Astrocyte (in vitro differentiated cells and primary cell): ENCODE results near the gene SPNS2. TPM values are rescaled to one million over a fixed set of nuclear protein-coding genes. Genes with fewer than 3 reads are reported as not detected.
A peak's percentile ranks its signal among the peaks of the same experiment; 100 is the strongest.

ENCODE experiments used
- DNase-seq: peaks from one replicate; pipeline ENCODE4 v3.0.0-alpha.2; 2010; ENCODE audit warnings: low read depth
- FAIRE-seq: peaks from 2 replicates; lab custom pipeline; 2011; peaks lifted over from hg19 to GRCh38; lab: Jason Lieb, UNC
- H2AFZ ChIP-seq: 2 replicates; pipeline ENCODE4 v1.6.0; 2012; ENCODE audit warnings: low read depth, low read length, inconsistent platforms
- H3K27ac ChIP-seq: 2 replicates; pipeline ENCODE4 v1.5.1; 2011; ENCODE audit warnings: low read depth, low read length, inconsistent platforms
- H3K27me3 ChIP-seq: 2 replicates; pipeline ENCODE4 v1.6.0; 2011; ENCODE audit warnings: low read length, inconsistent platforms; ENCODE audit not compliant: insufficient read depth
- H3K36me3 ChIP-seq: 2 replicates; pipeline ENCODE4 v1.5.1; 2011; ENCODE audit warnings: low read length, inconsistent platforms; ENCODE audit not compliant: insufficient read depth
- H3K4me1 ChIP-seq: 2 replicates; pipeline ENCODE4 v1.5.1; 2011; ENCODE audit warnings: low read length, inconsistent platforms; ENCODE audit not compliant: insufficient read depth
- H3K4me2 ChIP-seq: 2 replicates; pipeline ENCODE4 v1.6.0; 2012; ENCODE audit warnings: low read length, inconsistent platforms
- H3K4me3 ChIP-seq: 2 replicates; pipeline ENCODE4 v1.5.1; 2011; ENCODE audit warnings: low read depth, mild to moderate bottlenecking, low read length, inconsistent platforms; ENCODE audit not compliant: insufficient read depth
- H3K79me2 ChIP-seq: 2 replicates; pipeline ENCODE4 v1.6.0; 2012; ENCODE audit warnings: mild to moderate bottlenecking, low read length, inconsistent platforms; ENCODE audit not compliant: insufficient read depth
- H3K9ac ChIP-seq: 2 replicates; pipeline ENCODE4 v1.6.0; 2012; ENCODE audit warnings: mild to moderate bottlenecking, low read length, inconsistent platforms
- H3K9me3 ChIP-seq: 2 replicates; pipeline ENCODE4 v1.5.1; 2012; ENCODE audit warnings: low read depth, mild to moderate bottlenecking, low read length, inconsistent platforms; ENCODE audit not compliant: insufficient read depth
- H4K20me1 ChIP-seq: 2 replicates; pipeline ENCODE4 v1.6.0; 2012; ENCODE audit warnings: low read length, inconsistent platforms; ENCODE audit not compliant: insufficient read depth
- H3K27ac Mint-ChIP-seq: one replicate; pipeline ENCODE4 v1.8.0; 2021; ENCODE audit warnings: mild to moderate bottlenecking, mixed read lengths; ENCODE audit not compliant: unreplicated experiment
- H3K27me3 Mint-ChIP-seq: one replicate; pipeline ENCODE4 v1.8.0; 2021; ENCODE audit warnings: low read depth, mixed read lengths; ENCODE audit not compliant: unreplicated experiment
- H3K36me3 Mint-ChIP-seq: one replicate; pipeline ENCODE4 v1.8.0; 2021; ENCODE audit warnings: low read depth, mixed read lengths; ENCODE audit not compliant: unreplicated experiment
- H3K4me1 Mint-ChIP-seq: one replicate; pipeline ENCODE4 v1.8.0; 2021; ENCODE audit warnings: low read depth, mixed read lengths; ENCODE audit not compliant: unreplicated experiment
- H3K4me3 Mint-ChIP-seq: one replicate; pipeline ENCODE4 v1.8.0; 2021; ENCODE audit warnings: mild to moderate bottlenecking, moderate library complexity, mixed read lengths; ENCODE audit not compliant: unreplicated experiment
- H3K9me3 Mint-ChIP-seq: one replicate; pipeline ENCODE4 v1.8.0; 2021; ENCODE audit warnings: mild to moderate bottlenecking, mixed read lengths; ENCODE audit not compliant: unreplicated experiment
- EZH2 ChIP-seq: IDR thresholded peaks from 2 replicates; pipeline ENCODE4 v1.6.1; 2012; ENCODE audit warnings: mild to moderate bottlenecking, low read length, inconsistent platforms; ENCODE audit not compliant: insufficient read depth
- total RNA-seq: library from RNA; stranded (reverse); gene quantifications from 2 replicates; pipeline ENCODE4 v1.2.1, GENCODE V29; 2021
- TF ChIP-seq, protein P1 (sequence below): IDR thresholded peaks from 2 replicates; pipeline ENCODE4 v1.5.1; 2011; ENCODE audit warnings: low read depth, mild to moderate bottlenecking, inconsistent platforms, low read length, moderate library complexity; ENCODE audit not compliant: insufficient read depth

SPNS2 gene
- total RNA-seq, 1 donor from 2014 or later: 4.3 TPM

DNA sequence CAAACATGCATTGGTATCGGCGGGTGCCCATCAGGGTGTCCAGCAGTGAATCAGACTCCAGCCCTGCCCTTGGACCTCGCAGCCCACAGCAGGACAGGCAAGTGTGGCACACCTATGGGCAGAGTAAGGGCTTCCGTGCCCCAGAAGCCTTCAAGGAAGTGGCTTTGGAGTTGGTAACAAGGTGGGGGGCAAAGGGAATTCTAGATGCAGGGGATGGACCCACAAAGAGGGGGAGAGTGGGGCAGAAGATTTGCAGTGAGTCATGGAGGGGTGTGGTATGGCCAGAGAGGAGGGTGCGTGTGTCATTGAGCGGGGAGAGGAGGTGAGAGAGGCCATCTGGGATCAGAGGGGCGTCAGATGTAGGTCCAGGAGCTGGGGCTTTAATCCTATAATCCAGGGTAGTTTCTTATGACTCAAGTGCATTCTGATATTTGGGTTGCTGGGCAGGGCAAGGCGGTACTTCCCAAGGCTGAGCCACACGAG, 8.5 kb upstream of the SPNS2 start:
- no peaks in the 10 kb centered on the region for H3K9me3 Mint-ChIP-seq
- H3K4me1 ChIP-seq: no peaks in the 10 kb centered on the region
- FAIRE-seq (no peak), DNase-seq (no peak)
- H3K27ac ChIP-seq: no peak overlapping the region
- no peak overlapping the region for H3K4me3 Mint-ChIP-seq
- no peaks in the 10 kb centered on the region for H3K79me2 ChIP-seq
- H2AFZ ChIP-seq: no peak overlapping the region
- H3K27me3 Mint-ChIP-seq: peaks cover 18% of the 10 kb centered on the region
- H3K9me3 ChIP-seq: no peaks in the 10 kb centered on the region
- no peak overlapping the region for H3K4me2 ChIP-seq
- H3K27ac Mint-ChIP-seq: no peak overlapping the region
- H3K4me1 Mint-ChIP-seq: peaks cover 3% of the 10 kb centered on the region
- H3K36me3 Mint-ChIP-seq: no peaks in the 10 kb centered on the region
- H3K9ac ChIP-seq: no peak overlapping the region
- H3K4me3 ChIP-seq: no peak overlapping the region
- H3K36me3 ChIP-seq: no peaks in the 10 kb centered on the region
- no peaks in the 10 kb centered on the region for H4K20me1 ChIP-seq
- H3K27me3 ChIP-seq: peaks cover 4% of the 10 kb centered on the region
- TF ChIP-seq EZH2: no peak
- TF ChIP-seq, protein P1, sequence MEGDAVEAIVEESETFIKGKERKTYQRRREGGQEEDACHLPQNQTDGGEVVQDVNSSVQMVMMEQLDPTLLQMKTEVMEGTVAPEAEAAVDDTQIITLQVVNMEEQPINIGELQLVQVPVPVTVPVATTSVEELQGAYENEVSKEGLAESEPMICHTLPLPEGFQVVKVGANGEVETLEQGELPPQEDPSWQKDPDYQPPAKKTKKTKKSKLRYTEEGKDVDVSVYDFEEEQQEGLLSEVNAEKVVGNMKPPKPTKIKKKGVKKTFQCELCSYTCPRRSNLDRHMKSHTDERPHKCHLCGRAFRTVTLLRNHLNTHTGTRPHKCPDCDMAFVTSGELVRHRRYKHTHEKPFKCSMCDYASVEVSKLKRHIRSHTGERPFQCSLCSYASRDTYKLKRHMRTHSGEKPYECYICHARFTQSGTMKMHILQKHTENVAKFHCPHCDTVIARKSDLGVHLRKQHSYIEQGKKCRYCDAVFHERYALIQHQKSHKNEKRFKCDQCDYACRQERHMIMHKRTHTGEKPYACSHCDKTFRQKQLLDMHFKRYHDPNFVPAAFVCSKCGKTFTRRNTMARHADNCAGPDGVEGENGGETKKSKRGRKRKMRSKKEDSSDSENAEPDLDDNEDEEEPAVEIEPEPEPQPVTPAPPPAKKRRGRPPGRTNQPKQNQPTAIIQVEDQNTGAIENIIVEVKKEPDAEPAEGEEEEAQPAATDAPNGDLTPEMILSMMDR: no peak

DNA sequence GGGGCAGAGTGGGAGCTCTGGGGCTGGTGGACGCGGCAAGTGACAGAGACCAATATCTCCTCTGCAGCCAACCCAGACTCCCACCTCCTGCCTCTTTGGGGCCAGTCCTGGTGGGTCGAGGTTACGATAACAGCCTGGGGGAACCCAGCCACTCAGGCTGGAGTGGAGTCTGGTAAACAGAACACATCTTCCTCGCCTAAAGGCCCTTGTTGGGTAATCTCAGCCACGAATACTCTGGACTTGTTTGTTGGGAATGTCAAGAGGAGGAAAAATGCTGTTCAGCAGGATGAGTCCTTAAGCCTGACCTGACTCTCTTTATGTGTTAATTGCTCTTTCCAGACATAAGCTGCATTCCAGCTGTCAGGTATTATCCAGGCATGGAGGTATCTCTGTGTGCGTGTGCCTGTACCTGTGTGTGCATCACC, 8.0 kb upstream of the SPNS2 start:
- no peak overlapping the region for H3K27ac ChIP-seq
- no peaks in the 10 kb centered on the region for H3K9me3 ChIP-seq
- no peaks in the 10 kb centered on the region for H3K36me3 ChIP-seq
- H2AFZ ChIP-seq: no peak overlapping the region
- no peak overlapping the region for H3K9ac ChIP-seq
- FAIRE-seq (no peak), DNase-seq (no peak)
- H3K4me1 Mint-ChIP-seq: peaks cover 3% of the 10 kb centered on the region
- no peak overlapping the region for H3K4me3 Mint-ChIP-seq
- no peaks in the 10 kb centered on the region for H3K79me2 ChIP-seq
- no peak overlapping the region for H3K27ac Mint-ChIP-seq
- no peak overlapping the region for H3K4me3 ChIP-seq
- TF ChIP-seq, protein P1: no peak
- no peak for TF ChIP-seq EZH2
- no peaks in the 10 kb centered on the region for H3K36me3 Mint-ChIP-seq
- H3K4me2 ChIP-seq: no peak overlapping the region
- H3K4me1 ChIP-seq: no peaks in the 10 kb centered on the region
- H4K20me1 ChIP-seq: no peaks in the 10 kb centered on the region
- H3K27me3 Mint-ChIP-seq: peaks cover 18% of the 10 kb centered on the region
- peaks cover 4% of the 10 kb centered on the region for H3K27me3 ChIP-seq
- H3K9me3 Mint-ChIP-seq: no peaks in the 10 kb centered on the region

DNA sequence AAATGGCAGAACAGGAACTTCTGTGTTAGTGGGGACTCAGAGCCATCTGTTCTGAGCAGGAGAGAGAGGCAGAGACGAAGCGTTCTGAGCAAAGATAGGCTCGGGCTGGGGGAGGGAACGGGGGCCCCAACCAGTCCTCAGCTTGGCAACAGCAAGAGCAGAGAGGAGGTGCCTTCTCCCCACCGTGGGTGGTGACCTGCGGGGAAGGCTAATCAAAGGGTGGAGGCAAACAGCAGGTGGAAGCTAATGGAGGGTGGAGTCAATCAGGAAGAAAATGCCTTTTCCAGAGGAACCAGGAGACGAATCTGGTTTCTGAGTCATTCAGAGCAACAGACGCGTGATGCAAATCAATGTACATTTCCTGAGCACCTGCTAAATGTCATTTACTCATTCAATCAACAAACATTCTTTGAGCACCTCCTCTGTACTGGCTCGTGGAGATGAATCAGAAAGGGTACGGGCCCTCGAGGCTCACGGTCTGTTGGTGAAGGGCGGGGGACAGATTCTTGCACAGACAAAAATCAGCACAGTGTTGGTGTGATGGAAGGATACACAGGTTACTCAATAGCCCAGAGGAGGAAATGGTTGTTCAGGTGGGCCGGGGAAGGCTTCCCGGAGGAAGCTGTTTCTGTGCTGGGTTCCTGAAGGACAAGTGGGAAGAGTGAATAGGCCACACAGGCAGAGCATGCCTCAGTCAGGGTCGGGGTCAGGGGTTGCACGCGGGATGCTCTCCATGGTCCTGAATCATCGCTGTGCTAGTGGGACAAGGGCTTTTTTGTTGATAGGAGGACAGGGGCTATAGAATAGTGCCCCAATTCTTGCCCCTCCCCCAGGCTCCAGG, 5.7 kb upstream of the SPNS2 start:
- Mint-ChIP-seq H3K9me3 (no peaks in the 10 kb centered on the region), H3K36me3 (no peaks in the 10 kb centered on the region), H3K4me1 (peaks cover 10% of the 10 kb centered on the region), H3K4me3 (no peak overlapping the region), H3K27ac (no peak overlapping the region), H3K27me3 (peaks cover 15% of the 10 kb centered on the region)
- TF ChIP-seq EZH2: no peak
- TF ChIP-seq, protein P1: no peak
- peaks cover 14% of the 10 kb centered on the region for H3K27me3 ChIP-seq
- no peaks in the 10 kb centered on the region for H3K79me2 ChIP-seq
- no peaks in the 10 kb centered on the region for H3K9me3 ChIP-seq
- no peak overlapping the region for H3K4me2 ChIP-seq
- no peaks in the 10 kb centered on the region for H3K36me3 ChIP-seq
- H3K4me1 ChIP-seq: peaks cover 12% of the 10 kb centered on the region
- no peak overlapping the region for H3K4me3 ChIP-seq
- H3K27ac ChIP-seq: no peak overlapping the region
- H4K20me1 ChIP-seq: peaks cover 6% of the 10 kb centered on the region
- DNase-seq (peak; percentile 12), FAIRE-seq (no peak)
- H3K9ac ChIP-seq: no peak overlapping the region
- H2AFZ ChIP-seq: no peak overlapping the region
